Vagina (tissue), 2 donors: Measurements from ENCODE around the gene UNC5B.

Source experiments
- POLR2A ChIP-seq, 2 donors: fragments of 450-650 bp; IDR thresholded peaks; one replicate each; pipeline ENCODE4 v1.6.1; 2017; ENCODE audit warnings: antibody characterized with exemption in 2 of 2, mild to moderate bottlenecking in 2 of 2, moderate library complexity in 2 of 2
- POLR2AphosphoS5 ChIP-seq, 2 donors: sonication (generic); formaldehyde crosslinking; IDR thresholded peaks; one replicate each; pipeline ENCODE4 v1.9.0; 2017; ENCODE audit warnings: antibody characterized with exemption in 2 of 2, mild to moderate bottlenecking in 2 of 2, low read depth in 1 of 2; ENCODE audit not compliant: insufficient read depth in 1 of 2

- TF ChIP-seq POLR2A (IDR thresholded peaks at IDR 0.05) (no peak), POLR2AphosphoS5 (IDR thresholded peaks at IDR 0.05; ENCODE audit: insufficient read depth in 1 of 2, low read depth in 1 of 2) (no peak)
Measured at GRCh38 chr10:71268758-71269157, 56.4 kb downstream of the UNC5B start.
